GM23338 (cell line): ENCODE results near the gene NDUFA6. TPM values are rescaled to one million over a fixed set of nuclear protein-coding genes. Genes with fewer than 3 reads are reported as not detected.
A peak's percentile ranks its signal among the peaks of the same experiment; 100 is the strongest.

Experiments used
- ATAC-seq: fragments of 200-7000 bp; cut with Tn5 transposase; 3 replicates; pipeline ENCODE4 v1.9.1; 2020
- DNase-seq: peaks from one replicate; pipeline ENCODE4 v3.0.0-alpha.2; 2015; ENCODE audit warnings: low spot score
- H2AFZ ChIP-seq: fragments of 200-600 bp; sonication (generic); 2 replicates; pipeline ENCODE4 v1.8.0; 2016; ENCODE audit warnings: antibody characterized with exemption, mild to moderate bottlenecking, moderate library complexity
- H3F3A ChIP-seq: fragments of 200-600 bp; sonication (generic); replicated peaks from 2 replicates; pipeline ENCODE4 v1.8.0; 2017; ENCODE audit warnings: antibody characterized with exemption, mixed run types, low read depth
- H3K27ac ChIP-seq: fragments of 200-600 bp; sonication (generic); 2 replicates; pipeline ENCODE4 v1.6.1; 2016; ENCODE audit warnings: low read depth
- H3K27me3 ChIP-seq: fragments of 200-600 bp; sonication (generic); 2 replicates; pipeline ENCODE4 v1.8.0; 2016; ENCODE audit warnings: mild to moderate bottlenecking, mixed run types, moderate library complexity; ENCODE audit not compliant: insufficient read depth
- H3K36me3 ChIP-seq: fragments of 200-600 bp; sonication (generic); 2 replicates; pipeline ENCODE4 v1.8.0; 2016; ENCODE audit warnings: mild to moderate bottlenecking; ENCODE audit not compliant: insufficient read depth
- H3K4me1 ChIP-seq: fragments of 200-600 bp; sonication (generic); 2 replicates; pipeline ENCODE4 v1.8.0; 2016; ENCODE audit warnings: mild to moderate bottlenecking, moderate library complexity; ENCODE audit not compliant: insufficient read depth
- H3K4me2 ChIP-seq: fragments of 200-600 bp; sonication (generic); 2 replicates; pipeline ENCODE4 v1.7.1; 2017; ENCODE audit warnings: mixed run types
- H3K4me3 ChIP-seq: fragments of 200-600 bp; sonication (generic); 2 replicates; pipeline ENCODE4 v1.6.1; 2016; ENCODE audit warnings: mixed run types
- H3K79me2 ChIP-seq: fragments of 200-600 bp; sonication (generic); replicated peaks from 2 replicates; pipeline ENCODE4 v1.8.0; 2017; ENCODE audit warnings: mild to moderate bottlenecking; ENCODE audit not compliant: insufficient read depth
- H3K9me2 ChIP-seq: fragments of 200-600 bp; sonication (generic); 2 replicates; pipeline ENCODE4 v1.8.0; 2017; ENCODE audit not compliant: insufficient read depth
- H4K20me1 ChIP-seq: fragments of 200-600 bp; sonication (generic); replicated peaks from 2 replicates; pipeline ENCODE4 v1.8.0; 2017; ENCODE audit warnings: mild to moderate bottlenecking; ENCODE audit not compliant: insufficient read depth
- H3K27ac Mint-ChIP-seq: 2 replicates; pipeline ENCODE4 v1.8.0; 2020; ENCODE audit warnings: inconsistent platforms, mild to moderate bottlenecking, moderate library complexity, mixed read lengths
- H3K27me3 Mint-ChIP-seq: 3 replicates; pipeline ENCODE4 v1.8.0; 2022; ENCODE audit warnings: low read depth, mild to moderate bottlenecking, moderate library complexity, mixed read lengths, inconsistent platforms; ENCODE audit not compliant: insufficient read depth, poor library complexity
- H3K36me3 Mint-ChIP-seq: 3 replicates; pipeline ENCODE4 v1.8.0; 2021; ENCODE audit warnings: low read depth, mild to moderate bottlenecking, inconsistent platforms, moderate library complexity, mixed read lengths
- H3K4me1 Mint-ChIP-seq: 3 replicates; pipeline ENCODE4 v1.8.0; 2020; ENCODE audit warnings: mild to moderate bottlenecking, inconsistent platforms, mixed read lengths
- H3K4me3 Mint-ChIP-seq: 3 replicates; pipeline ENCODE4 v1.8.0; 2021; ENCODE audit warnings: moderate library complexity, mild to moderate bottlenecking, inconsistent platforms, mixed read lengths
- H3K9me3 Mint-ChIP-seq: 3 replicates; pipeline ENCODE4 v1.8.0; 2020; ENCODE audit warnings: moderate library complexity, mild to moderate bottlenecking, inconsistent platforms, mixed read lengths
- CTCF ChIP-seq, 2 experiments: fragments of 200-600 bp in 1 of 2; sonication (generic) in 1 of 2; conservative IDR thresholded peaks; 2 replicates each; pipeline versions ENCODE4 v1.5.1 to v1.6.1; 2016 to 2017; ENCODE audit warnings: antibody characterized with exemption in 2 of 2, low read depth in 2 of 2, mild to moderate bottlenecking in 2 of 2, moderate library complexity in 1 of 2
- POLR2AphosphoS5 ChIP-seq: IDR thresholded peaks from 2 replicates; pipeline ENCODE4 v1.6.1; 2016; ENCODE audit warnings: antibody characterized with exemption, low read depth
- ZNF462 ChIP-seq: fragments of 250-450 bp; sonication (Bioruptor Pico); IDR thresholded peaks from 2 replicates; pipeline ENCODE4 v1.5.0; 2020; ENCODE audit warnings: mild to moderate bottlenecking, moderate library complexity
- polyA plus RNA-seq: library from polyadenylated mRNA; unstranded; fragments of >200 nt; fragmentation: Nextera tagmentation; extraction: Ambion mirVana; gene quantifications from 2 replicates; pipeline ENCODE4 v1.2.1, GENCODE V29; 2016
- total RNA-seq: library from RNA; depleted of rRNA; stranded (reverse); fragments of >200 nt; shearing (Covaris generic); gene quantifications from 2 replicates; pipeline ENCODE4 v1.2.3, GENCODE V29; 2014

NDUFA6 gene
- total and polyA plus RNA-seq, 2 experiments from 2014 or later = 69.8 to 433 TPM

GRCh38 chr22:42101199-42101598 is 10.6 kb upstream of the NDUFA6 start:
- Histone ChIP-seq H3K4me3 (no peak overlapping the region), H3K27me3 (no peaks in the 10 kb centered on the region), H3K4me2 (no peak overlapping the region), H3K36me3 (no peaks in the 10 kb centered on the region), H4K20me1 (no peaks in the 10 kb centered on the region), H3K4me1 (no peaks in the 10 kb centered on the region), H3K79me2 (no peaks in the 10 kb centered on the region), H3K27ac (no peak overlapping the region), H2AFZ (no peak overlapping the region), H3K9me2 (no peaks in the 10 kb centered on the region), H3F3A (no peaks in the 10 kb centered on the region)
- H3K4me1 Mint-ChIP-seq = no peaks in the 10 kb centered on the region
- H3K27ac Mint-ChIP-seq = no peak overlapping the region
- no peak for DNase-seq
- no peak for ATAC-seq
- peaks cover 33% of the 10 kb centered on the region for H3K36me3 Mint-ChIP-seq
- TF ChIP-seq CTCF (conservative IDR thresholded peaks at IDR 0.05; ENCODE audit: low read depth in 2 of 2) (no peak), POLR2AphosphoS5 (no peak), ZNF462 (CRISPR knock-in tag) (no peak)
- H3K4me3 Mint-ChIP-seq = no peak overlapping the region
- peaks cover 5% of the 10 kb centered on the region for H3K27me3 Mint-ChIP-seq
- peaks cover 62% of the 10 kb centered on the region for H3K9me3 Mint-ChIP-seq

GRCh38 chr22:42091455-42091782 is 847 bp upstream of the NDUFA6 start:
- Histone ChIP-seq H3F3A (peaks cover 4% of the 10 kb centered on the region; the same call in 1 of the 2 replicates), H3K4me2 (peak overlapping the region; percentile 87), H3K4me3 (peak overlapping the region; percentile 75), H3K4me1 (no peaks in the 10 kb centered on the region; the same call in 1 of the 2 replicates), H2AFZ (peak overlapping the region; percentile 95), H3K79me2 (peaks cover 27% of the 10 kb centered on the region), H3K36me3 (peaks cover 7% of the 10 kb centered on the region), H4K20me1 (peaks cover 16% of the 10 kb centered on the region), H3K27ac (no peak overlapping the region), H3K9me2 (no peaks in the 10 kb centered on the region), H3K27me3 (peaks cover 6% of the 10 kb centered on the region; the same call in 1 of the 2 replicates)
- Mint-ChIP-seq H3K27ac (no peak overlapping the region), H3K36me3 (peaks cover 30% of the 10 kb centered on the region), H3K9me3 (peaks cover 15% of the 10 kb centered on the region), H3K4me1 (0 out of 3 replicates have a peak, but pooled peaks cover 2% of the 10 kb centered on the region), H3K27me3 (peaks cover 11% of the 10 kb centered on the region), H3K4me3 (peak overlapping the region; percentile 97)
- no peak for DNase-seq
- no peak for ATAC-seq
- TF ChIP-seq ZNF462 (CRISPR knock-in tag) = no peak
